SK-N-SH treated with all-trans-retinoic acid at 6 μM for 48 hours (cell line): ENCODE measurements around the gene KLHDC3.

Source experiments
- ATAC-seq: fragments of 200-7000 bp; cut with Tn5 transposase; 3 replicates; pipeline ENCODE4 v1.9.1; 2020; ENCODE audit warnings: mild to moderate bottlenecking, moderate library complexity
- ARNTL ChIP-seq: fragments of 450-650 bp; formaldehyde crosslinking; IDR thresholded peaks from 2 replicates; pipeline ENCODE4 v1.5.0; 2020; ENCODE audit warnings: low read depth, mild to moderate bottlenecking, moderate library complexity, borderline replicate concordance
- BACH2 ChIP-seq: fragments of 250-450 bp; sonication (Bioruptor Pico); IDR thresholded peaks from 2 replicates; pipeline ENCODE4 v1.9.0; 2021; ENCODE audit warnings: mild to moderate bottlenecking, borderline replicate concordance
- CSDC2 ChIP-seq: fragments of 250-450 bp; sonication (Bioruptor Pico); IDR thresholded peaks from 2 replicates; pipeline ENCODE4 v1.5.0; 2020; ENCODE audit warnings: mild to moderate bottlenecking, moderate library complexity
- ESRRG ChIP-seq: fragments of 250-450 bp; sonication (Bioruptor Pico); IDR thresholded peaks from 2 replicates; pipeline ENCODE4 v1.6.1; 2021; ENCODE audit warnings: mild to moderate bottlenecking
- ISL1 ChIP-seq: fragments of 250-450 bp; sonication (Bioruptor Pico); IDR thresholded peaks from 2 replicates; pipeline ENCODE4 v2.1.2; 2022; ENCODE audit warnings: mild to moderate bottlenecking, moderate library complexity
- OSR1 ChIP-seq: fragments of 250-450 bp; sonication (Bioruptor Pico); IDR thresholded peaks from 2 replicates; pipeline ENCODE4 v1.8.0; 2022; ENCODE audit warnings: moderate library complexity, mild to moderate bottlenecking, inconsistent platforms
- PPARA ChIP-seq: fragments of 250-450 bp; sonication (Bioruptor Pico); IDR thresholded peaks from 2 replicates; pipeline ENCODE4 v1.5.0; 2020; ENCODE audit warnings: mild to moderate bottlenecking, borderline replicate concordance
- RARB ChIP-seq: fragments of 250-450 bp; sonication (Bioruptor Pico); IDR thresholded peaks from 2 replicates; pipeline ENCODE4 v1.8.0; 2021; ENCODE audit warnings: mild to moderate bottlenecking, moderate library complexity
- SNAI2 ChIP-seq: fragments of 250-450 bp; sonication (Bioruptor Pico); IDR thresholded peaks from 2 replicates; pipeline ENCODE4 v1.5.0; 2020; ENCODE audit warnings: mild to moderate bottlenecking, moderate library complexity
- TCF4 ChIP-seq: fragments of 250-450 bp; sonication (Bioruptor Pico); IDR thresholded peaks from 2 replicates; pipeline ENCODE4 v1.8.0; 2021; ENCODE audit warnings: mild to moderate bottlenecking, moderate library complexity, borderline replicate concordance
- ZC3H10 ChIP-seq: fragments of 250-450 bp; sonication (Bioruptor Pico); IDR thresholded peaks from 2 replicates; pipeline ENCODE4 v1.5.1; 2021; ENCODE audit warnings: mild to moderate bottlenecking, moderate library complexity
- ZFP30 ChIP-seq: fragments of 450-650 bp; formaldehyde crosslinking; IDR thresholded peaks from 2 replicates; pipeline ENCODE4 v1.5.0; 2022; ENCODE audit warnings: mild to moderate bottlenecking, moderate library complexity
- ZNF565 ChIP-seq: fragments of 450-650 bp; formaldehyde crosslinking; conservative IDR thresholded peaks from 2 replicates; pipeline ENCODE4 v1.5.0; 2020; ENCODE audit warnings: low read depth, mild to moderate bottlenecking, moderate library complexity
- ZNF70 ChIP-seq: fragments of 450-650 bp; formaldehyde crosslinking; IDR thresholded peaks from 2 replicates; pipeline ENCODE4 v1.5.0; 2020; ENCODE audit warnings: mild to moderate bottlenecking, moderate library complexity
- ZNF8 ChIP-seq: fragments of 450-650 bp; formaldehyde crosslinking; IDR thresholded peaks from 2 replicates; pipeline ENCODE4 v1.5.0; 2020; ENCODE audit warnings: mild to moderate bottlenecking, moderate library complexity
- TF ChIP-seq, protein P1 (sequence below): fragments of 250-450 bp; sonication (Bioruptor Pico); IDR thresholded peaks from 2 replicates; pipeline ENCODE4 v1.8.0; 2021; ENCODE audit warnings: low read depth, mild to moderate bottlenecking, moderate library complexity, borderline replicate concordance
- TF ChIP-seq, protein P2 (sequence below): fragments of 250-450 bp; sonication (Bioruptor Pico); IDR thresholded peaks from 2 replicates; pipeline ENCODE4 v1.8.0; 2020; ENCODE audit warnings: mild to moderate bottlenecking, moderate library complexity, borderline replicate concordance
- TF ChIP-seq, protein P3 (sequence below): fragments of 250-450 bp; sonication (Bioruptor Pico); IDR thresholded peaks from 2 replicates; pipeline ENCODE4 v1.5.1; 2021; ENCODE audit warnings: mild to moderate bottlenecking, moderate library complexity

KLHDC3 gene, protein sequence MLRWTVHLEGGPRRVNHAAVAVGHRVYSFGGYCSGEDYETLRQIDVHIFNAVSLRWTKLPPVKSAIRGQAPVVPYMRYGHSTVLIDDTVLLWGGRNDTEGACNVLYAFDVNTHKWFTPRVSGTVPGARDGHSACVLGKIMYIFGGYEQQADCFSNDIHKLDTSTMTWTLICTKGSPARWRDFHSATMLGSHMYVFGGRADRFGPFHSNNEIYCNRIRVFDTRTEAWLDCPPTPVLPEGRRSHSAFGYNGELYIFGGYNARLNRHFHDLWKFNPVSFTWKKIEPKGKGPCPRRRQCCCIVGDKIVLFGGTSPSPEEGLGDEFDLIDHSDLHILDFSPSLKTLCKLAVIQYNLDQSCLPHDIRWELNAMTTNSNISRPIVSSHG

DNA sequence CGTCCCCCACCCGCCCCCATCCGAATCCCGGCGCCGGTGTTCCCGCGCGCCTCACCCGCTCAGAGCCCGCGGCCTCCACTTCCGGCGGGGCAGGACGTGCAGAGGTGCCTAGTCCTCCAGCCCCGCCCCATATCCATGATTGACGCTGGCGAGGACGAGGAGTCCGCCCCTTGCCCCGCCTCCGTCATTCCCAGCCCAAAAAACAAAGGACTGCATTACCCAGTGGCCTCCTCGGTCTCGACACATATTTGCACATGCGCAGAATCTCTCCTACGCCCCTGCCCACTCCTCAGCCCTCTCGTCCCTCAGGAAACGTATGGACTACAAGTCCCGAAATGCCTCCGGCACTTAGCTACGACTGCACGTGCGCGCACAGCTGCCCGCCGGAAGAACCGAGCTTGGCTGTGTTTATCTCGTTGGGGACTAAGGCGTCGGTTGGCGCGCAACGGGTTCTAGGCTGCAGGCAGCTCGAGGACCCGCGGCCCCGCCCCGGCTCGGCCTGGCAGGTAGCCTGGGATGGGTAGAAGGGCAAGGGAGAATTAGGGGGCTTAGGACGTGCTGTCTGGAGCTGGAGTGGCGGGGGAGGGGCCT is at the start of gene KLHDC3, which contains the start of gene MEA1:
TSS of gene KLHDC3 (plus strand) at position 407 of the 591 bp plus-strand sequence. CDS start 2,944 bp downstream, outside the sequence.
TSS of gene MEA1 (minus strand) at position 104 of the 591 bp plus-strand sequence. CDS start 133 bp downstream, outside the sequence.
- peak; percentile 93 for ATAC-seq
- TF ChIP-seq, protein P1, sequence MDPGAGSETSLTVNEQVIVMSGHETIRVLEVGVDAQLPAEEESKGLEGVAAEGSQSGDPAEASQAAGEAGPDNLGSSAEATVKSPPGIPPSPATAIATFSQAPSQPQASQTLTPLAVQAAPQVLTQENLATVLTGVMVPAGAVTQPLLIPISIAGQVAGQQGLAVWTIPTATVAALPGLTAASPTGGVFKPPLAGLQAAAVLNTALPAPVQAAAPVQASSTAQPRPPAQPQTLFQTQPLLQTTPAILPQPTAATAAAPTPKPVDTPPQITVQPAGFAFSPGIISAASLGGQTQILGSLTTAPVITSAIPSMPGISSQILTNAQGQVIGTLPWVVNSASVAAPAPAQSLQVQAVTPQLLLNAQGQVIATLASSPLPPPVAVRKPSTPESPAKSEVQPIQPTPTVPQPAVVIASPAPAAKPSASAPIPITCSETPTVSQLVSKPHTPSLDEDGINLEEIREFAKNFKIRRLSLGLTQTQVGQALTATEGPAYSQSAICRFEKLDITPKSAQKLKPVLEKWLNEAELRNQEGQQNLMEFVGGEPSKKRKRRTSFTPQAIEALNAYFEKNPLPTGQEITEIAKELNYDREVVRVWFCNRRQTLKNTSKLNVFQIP (CRISPR knock-in tag), result no peak
- TF ChIP-seq CSDC2 (CRISPR knock-in tag), result no peak
- no peak for TF ChIP-seq ZNF565 (CRISPR knock-in tag)
- TF ChIP-seq TCF4, result no peak
- no peak for TF ChIP-seq ARNTL
- TF ChIP-seq, all 23 proteins: peak for 0

DNA sequence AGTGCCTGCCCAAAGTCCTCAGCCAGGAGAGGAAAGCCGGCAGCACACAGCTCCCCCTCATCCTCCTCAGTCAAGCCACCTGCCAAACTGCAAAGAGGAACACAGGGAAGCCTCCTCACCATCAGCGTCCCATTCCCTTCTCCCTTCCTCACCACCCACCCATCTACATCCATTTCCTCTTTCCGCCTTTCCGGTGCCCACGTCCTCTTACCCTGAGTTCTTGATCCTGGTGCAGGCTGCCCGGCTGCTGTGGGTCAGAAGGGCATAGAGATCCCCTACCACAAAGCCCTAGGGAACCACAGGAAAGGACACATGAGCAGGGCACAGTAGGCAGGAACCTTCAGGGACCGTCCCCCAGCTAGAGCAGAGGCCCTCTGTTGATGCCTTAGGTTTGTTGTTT is 47.5 kb upstream of the KLHDC3 start:
- no peak for TF ChIP-seq SNAI2 (CRISPR knock-in tag)
- no peak for TF ChIP-seq PPARA (CRISPR knock-in tag)
- TF ChIP-seq, protein P2, sequence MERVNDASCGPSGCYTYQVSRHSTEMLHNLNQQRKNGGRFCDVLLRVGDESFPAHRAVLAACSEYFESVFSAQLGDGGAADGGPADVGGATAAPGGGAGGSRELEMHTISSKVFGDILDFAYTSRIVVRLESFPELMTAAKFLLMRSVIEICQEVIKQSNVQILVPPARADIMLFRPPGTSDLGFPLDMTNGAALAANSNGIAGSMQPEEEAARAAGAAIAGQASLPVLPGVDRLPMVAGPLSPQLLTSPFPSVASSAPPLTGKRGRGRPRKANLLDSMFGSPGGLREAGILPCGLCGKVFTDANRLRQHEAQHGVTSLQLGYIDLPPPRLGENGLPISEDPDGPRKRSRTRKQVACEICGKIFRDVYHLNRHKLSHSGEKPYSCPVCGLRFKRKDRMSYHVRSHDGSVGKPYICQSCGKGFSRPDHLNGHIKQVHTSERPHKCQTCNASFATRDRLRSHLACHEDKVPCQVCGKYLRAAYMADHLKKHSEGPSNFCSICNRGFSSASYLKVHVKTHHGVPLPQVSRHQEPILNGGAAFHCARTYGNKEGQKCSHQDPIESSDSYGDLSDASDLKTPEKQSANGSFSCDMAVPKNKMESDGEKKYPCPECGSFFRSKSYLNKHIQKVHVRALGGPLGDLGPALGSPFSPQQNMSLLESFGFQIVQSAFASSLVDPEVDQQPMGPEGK (CRISPR knock-in tag), result no peak
- TF ChIP-seq, all 23 proteins: peak for 0
- no peak for ATAC-seq

DNA sequence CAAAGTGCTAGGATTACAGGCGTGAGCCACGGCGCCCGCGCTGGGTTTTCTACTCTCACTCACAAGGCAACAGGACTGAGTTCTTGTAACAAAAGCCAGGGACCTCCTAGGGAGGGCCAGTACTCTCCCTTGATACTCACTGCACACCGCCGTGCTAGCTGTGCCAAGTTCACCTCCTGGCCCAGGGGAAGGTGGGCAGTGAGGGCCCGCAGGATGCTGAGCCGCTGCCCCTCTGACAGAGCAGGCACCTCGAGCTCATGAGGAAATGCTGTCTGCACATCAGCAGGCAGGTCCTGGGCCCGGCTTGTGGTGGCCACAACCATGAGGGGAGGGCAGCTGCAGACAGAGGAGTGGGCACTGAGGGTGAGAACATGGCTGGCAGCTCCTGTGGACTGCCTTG is 46.8 kb upstream of the KLHDC3 start:
- no peak for ATAC-seq
- TF ChIP-seq BACH2 (CRISPR knock-in tag) (no peak), ZFP30 (CRISPR knock-in tag) (no peak), OSR1 (CRISPR knock-in tag) (no peak), ZNF70 (CRISPR knock-in tag) (no peak), ARNTL (no peak), ZNF8 (CRISPR knock-in tag) (no peak), SNAI2 (CRISPR knock-in tag) (no peak), ESRRG (no peak)
- TF ChIP-seq, protein P3, sequence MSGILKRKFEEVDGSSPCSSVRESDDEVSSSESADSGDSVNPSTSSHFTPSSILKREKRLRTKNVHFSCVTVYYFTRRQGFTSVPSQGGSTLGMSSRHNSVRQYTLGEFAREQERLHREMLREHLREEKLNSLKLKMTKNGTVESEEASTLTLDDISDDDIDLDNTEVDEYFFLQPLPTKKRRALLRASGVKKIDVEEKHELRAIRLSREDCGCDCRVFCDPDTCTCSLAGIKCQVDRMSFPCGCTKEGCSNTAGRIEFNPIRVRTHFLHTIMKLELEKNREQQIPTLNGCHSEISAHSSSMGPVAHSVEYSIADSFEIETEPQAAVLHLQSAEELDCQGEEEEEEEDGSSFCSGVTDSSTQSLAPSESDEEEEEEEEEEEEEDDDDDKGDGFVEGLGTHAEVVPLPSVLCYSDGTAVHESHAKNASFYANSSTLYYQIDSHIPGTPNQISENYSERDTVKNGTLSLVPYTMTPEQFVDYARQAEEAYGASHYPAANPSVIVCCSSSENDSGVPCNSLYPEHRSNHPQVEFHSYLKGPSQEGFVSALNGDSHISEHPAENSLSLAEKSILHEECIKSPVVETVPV, result no peak

DNA sequence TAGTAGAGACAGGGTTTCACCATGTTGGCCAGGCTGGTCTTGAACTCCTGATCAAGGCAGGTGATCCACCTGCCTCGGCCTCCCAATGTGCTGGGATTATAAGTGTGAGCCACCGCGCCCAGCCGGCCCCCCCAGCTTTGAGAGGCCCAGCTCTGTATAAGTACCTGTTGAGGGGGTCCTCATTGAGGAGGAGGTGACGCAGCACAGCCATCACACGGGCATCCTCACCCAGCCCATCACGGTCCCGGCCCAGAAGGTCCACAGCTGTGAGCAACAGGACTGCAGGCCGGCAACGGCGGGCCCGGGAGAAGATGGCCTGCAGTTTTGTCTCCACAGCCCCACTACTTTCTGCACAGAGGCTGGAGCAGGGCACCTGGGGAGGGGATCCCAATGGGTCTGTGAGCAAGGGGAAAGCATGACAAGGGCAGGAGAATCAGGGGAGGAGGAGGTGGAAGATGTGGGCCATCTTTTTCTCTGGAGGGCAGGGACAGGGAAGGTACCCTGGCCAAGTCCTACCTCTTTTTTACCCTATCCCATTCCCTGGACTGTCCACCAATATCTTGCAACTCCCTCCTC is 45.8 kb upstream of the KLHDC3 start:
- no peak for ATAC-seq
- no peak for TF ChIP-seq PPARA (CRISPR knock-in tag)

DNA sequence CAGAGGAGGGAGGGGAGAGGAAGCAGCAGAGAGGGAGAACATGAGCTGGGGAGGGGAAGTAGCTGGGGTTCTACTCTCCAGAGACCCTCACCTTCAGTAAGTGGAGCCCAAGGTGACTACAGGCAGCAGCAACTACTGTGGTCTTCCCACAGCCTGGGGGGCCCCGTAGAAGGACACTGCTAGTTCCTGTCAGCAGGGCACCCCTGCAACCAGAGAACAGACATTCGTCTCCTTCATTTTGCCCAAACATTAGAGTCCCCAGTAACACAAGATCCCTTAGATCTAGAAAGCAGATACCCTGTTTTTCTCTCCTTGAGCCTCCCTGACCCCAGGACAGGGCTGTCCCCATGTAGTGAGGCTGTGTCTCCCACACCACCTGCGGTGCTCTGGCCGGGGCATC is 45.3 kb upstream of the KLHDC3 start:
- TF ChIP-seq ZFP30 (CRISPR knock-in tag) (no peak), SNAI2 (CRISPR knock-in tag) (no peak), PPARA (CRISPR knock-in tag) (no peak), ZNF70 (CRISPR knock-in tag) (no peak)
- TF ChIP-seq, protein P3, result no peak
- no peak for ATAC-seq

DNA sequence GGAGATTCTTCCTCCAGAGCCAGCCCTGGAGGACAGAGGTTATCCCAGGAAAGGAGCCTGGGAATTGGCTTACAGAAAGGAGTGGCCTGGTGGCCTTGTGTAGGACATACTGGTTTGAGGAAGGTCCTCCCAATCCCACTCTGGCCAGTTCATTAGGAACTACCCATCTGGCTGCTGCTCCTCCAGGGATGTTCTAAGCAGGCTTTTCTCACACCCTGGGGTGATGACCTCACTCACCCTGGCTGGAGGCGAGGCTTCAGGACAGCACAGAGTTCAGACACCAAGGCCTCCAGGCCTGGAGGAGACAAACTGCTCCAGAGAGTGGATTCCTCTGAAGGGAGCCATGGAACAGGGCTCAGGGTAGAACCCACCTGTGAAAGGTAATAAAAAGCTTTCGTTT is 44.6 kb upstream of the KLHDC3 start:
- no peak for ATAC-seq
- TF ChIP-seq, protein P1 (CRISPR knock-in tag), result no peak
- no peak for TF ChIP-seq ZNF70 (CRISPR knock-in tag)
- no peak for TF ChIP-seq OSR1 (CRISPR knock-in tag)
- TF ChIP-seq ISL1 (CRISPR knock-in tag), result no peak
- no peak for TF ChIP-seq RARB (CRISPR knock-in tag)
- TF ChIP-seq ESRRG, result no peak
- TF ChIP-seq ZC3H10 (CRISPR knock-in tag), result no peak
- no peak for TF ChIP-seq ARNTL
- TF ChIP-seq, protein P3, result no peak
